ENCODE data around the gene ZAP70.
"Not testable (repeated sequence)": the region's sequence is repeated elsewhere in the genome, so short reads cannot be mapped to it uniquely, and the experiment has no call there.

ZAP70 gene

GRCh38 chr2:97699765-97700444 lies 13.5 kb upstream of the ZAP70 start:
- peak; percentile 71 for DNase-seq

DNA sequence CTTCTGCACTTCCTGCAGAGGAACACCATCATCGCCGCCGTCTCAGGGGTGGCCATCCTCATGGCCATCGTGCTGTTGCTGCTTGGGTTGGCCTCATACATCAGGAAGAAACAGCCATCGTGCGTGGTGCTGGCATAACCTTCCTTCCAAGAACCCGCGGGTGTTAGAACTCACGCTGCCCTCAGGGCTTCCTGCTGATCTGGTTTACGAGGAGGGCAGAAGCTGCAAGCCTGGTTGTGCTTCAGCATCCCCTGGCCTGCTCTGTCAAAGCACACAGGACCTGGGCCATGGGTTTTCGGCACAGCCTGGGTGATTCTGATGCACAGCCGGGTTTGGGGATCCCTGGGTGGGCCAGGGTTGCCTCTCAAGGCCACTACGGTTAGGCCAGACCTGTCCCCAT lies 12.2 kb upstream of the ZAP70 start:
- DNase-seq: no peak

- DNase-seq: no peak
These were observed 11.4 kb upstream of the ZAP70 start for GRCh38 chr2:97701851-97702465.

DNA sequence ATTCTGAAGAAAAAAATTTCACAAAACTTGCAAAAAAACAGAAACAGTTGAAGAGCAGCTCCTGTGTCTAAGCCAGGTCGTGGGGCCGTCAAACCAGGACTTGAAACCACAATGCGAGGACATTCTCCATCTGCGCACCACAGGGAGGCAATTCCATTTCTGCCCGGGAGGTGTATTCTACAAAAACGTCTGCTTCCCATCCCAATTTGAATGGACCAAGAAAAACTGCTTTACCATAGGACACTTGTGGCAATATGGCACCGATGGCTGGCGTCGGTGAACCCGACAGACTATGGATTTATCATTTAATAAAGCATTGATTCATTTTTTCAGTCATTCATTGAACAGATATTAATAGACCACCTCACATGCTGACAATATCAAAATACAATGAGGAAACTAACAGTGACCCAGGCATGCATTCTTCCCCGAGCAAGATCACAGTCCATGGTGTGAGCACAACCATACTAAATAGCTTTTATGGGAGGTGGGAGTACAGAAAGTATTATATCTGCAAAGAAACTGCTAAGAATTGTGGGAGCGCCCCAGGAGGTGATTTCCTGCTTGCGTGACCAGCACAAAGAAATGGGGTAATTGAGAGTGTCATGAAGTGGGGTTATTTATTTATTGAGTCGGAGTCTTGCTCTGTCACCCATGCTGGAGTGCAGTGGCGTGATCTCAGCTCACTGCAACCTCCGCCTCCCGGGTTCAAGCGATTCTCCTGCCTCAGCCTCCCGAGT lies 10.5 kb upstream of the ZAP70 start:
- no peak for DNase-seq

DNA sequence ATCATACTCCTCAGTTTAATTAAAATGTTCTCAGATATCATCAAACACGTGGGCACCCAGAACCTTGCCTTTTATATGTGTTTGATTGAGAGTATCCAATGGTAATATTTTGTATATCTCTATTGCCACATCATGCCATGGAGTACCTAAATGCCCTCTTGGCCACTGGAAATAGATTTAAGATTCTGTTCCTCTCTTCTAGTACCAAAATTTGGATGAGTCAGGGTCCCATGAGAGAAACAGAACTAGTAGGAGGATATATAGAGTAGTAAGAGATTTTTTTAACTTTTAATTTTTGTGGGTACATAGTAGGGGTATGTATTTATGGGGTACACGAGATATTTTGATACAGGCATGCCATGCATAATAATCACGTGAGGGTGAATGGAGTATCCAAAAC lies 9.6 kb upstream of the ZAP70 start:
- DNase-seq: no peak

DNA sequence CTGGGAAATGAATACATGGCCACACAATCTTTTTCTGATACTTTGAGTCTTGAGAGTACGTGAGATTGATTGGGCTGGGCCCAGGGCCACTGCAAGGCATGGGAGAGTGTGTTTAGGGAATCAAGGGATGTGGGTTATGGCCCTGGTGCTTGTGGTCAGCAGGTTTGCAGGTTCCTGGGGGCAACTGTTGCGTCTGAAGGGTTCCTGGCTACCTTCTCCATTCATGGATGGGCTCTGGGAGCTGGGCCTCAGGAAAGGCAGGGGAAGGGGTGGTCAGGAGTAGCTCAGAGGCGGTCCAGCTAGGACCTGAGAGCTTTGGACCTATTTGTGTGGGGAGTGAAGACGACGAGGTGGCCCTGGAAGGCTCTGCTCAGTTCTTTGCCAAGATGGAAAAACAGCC lies 8.4 kb upstream of the ZAP70 start:
- no peak for DNase-seq

DNA sequence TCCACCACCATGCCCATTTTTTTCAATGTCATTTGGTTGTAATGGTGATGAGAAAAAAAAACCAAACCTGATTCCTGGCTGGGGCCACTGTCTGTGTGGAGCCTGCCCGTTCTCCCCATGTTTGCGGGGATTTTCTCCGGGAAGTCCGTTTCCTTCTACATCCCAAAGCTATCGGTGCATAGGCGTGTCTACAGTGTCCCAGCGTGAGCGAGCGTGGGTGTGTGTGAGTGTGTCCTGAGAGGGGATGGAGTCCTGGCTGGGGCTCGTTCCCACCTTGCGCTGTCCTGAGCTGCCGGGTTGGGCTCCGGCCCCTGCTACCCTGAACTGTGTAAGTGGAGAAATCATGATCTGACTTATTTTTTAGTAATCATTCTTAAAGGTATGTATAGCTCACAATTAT lies 7.3 kb upstream of the ZAP70 start:
- DNase-seq: no peak

- no peak for DNase-seq
These were observed 6.5 kb upstream of the ZAP70 start for GRCh38 chr2:97706708-97707345.

- DNase-seq: no peak
These were observed 5.9 kb upstream of the ZAP70 start for GRCh38 chr2:97707362-97708047.

GRCh38 chr2:97708048-97708380 lies 5.4 kb upstream of the ZAP70 start:
- no peak for DNase-seq

GRCh38 chr2:97708608-97709007 lies 4.8 kb upstream of the ZAP70 start:
- no peak for DNase-seq

- no peak for DNase-seq
These were observed 2.0 kb upstream of the ZAP70 start for GRCh38 chr2:97711394-97711711.

GRCh38 chr2:97712175-97712574 lies 1.2 kb upstream of the ZAP70 start:
- DNase-seq: not testable (repeated sequence)

DNA sequence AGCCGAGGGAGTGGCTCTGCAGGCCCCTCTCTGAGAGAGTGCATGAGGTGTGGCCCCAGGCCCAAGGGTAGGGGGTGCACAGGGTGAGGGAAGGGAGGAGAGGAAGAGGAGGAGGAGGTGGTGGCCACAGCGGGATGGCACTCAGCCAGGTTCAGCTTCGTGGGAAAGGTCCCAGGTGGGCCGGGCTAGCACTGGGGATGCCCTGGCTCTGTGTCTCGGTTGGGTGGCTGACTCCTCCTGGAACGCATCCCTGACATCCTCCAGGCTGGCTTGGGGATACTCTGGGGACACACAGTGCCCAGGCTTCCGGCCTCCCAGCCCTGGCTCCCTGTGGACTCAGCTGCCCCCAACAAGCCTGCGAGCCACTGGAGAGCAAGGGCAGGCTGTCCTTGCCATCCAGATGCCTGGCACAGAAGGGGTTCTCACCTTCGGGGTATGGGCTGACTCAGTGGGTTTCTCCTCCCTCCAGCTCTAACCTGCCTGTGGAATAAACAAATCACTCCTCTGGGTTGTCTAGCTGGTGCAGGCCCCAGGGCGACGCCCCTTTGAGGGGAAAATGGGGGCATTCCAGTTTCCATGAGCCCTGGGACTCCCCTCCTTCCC lies 582 bp upstream of the ZAP70 start:
- DNase-seq: peak; percentile 63

- peak; percentile 33 for DNase-seq
These were observed 941 bp downstream of the ZAP70 start for GRCh38 chr2:97714084-97714949.

- DNase-seq: no peak
These were observed 1.7 kb downstream of the ZAP70 start for GRCh38 chr2:97714950-97715652.

GRCh38 chr2:97715951-97716694 lies 2.7 kb downstream of the ZAP70 start:
- DNase-seq: no peak

DNA sequence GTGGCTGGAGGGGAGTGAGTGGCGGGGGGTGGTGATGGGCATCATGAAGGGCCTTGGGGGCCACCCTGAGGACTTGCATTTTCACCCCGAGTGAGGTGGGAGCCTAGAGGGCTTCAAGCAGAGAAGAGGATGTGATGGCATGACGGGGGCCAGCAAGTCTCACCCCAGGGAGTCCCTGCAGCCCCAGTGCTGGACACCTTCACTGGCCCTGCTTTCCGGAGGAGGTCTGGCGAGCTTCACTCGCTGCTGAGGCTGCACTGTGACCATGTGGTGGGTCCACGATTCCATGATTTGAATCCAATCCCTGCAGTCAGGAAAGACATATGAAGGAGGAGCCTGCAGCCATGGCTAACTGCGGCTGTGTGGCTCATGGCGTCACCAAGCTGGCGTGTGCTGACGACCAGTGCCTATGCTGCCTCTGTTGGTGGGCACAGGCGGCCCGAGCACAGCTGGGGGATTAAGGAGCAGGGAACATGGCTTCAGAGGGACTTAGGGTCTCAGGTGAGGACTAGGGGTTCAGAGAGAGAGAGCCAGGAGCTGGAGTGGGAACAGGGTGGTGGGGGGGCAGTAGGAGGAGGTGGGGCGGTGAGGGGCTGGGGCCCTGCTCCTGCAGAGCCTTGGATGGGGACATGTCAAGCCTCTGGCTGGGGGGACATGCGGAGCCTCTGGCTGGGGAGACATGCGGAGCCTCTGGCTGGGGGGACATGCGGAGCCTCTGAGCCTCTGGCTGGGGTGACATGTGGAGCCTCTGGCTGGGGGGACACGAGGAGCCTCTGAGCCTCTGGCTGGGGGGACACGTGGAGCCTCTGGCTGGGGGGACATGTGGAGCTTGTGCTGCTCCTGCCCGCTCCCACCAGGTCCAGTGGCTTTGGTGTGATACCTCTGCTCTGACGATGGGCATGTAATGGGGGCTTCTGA lies 3.6 kb downstream of the ZAP70 start:
- no peak for DNase-seq

DNA sequence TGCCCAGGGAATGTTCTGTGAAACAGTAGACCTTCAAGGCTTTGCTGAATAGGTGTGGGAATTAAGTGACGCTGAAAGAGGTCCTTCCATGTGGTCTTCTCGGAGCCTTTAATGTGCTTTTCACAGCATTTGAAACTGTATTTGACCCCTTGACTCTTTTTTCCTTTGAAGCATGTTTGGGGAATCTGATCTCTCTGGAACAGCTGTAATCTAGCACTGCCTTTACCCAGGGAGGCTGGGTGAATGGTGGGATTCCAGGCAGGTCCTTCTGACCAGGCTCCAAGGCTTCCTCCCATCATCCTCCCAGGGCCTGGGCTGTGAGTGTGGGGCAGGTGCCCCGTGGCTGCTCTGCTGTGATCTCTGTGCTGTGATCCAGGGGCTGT lies 4.2 kb downstream of the ZAP70 start:
- no peak for DNase-seq
